MM.1S (cell line): ENCODE data around the gene NCOA1.

ENCODE experiments used
- EZH2 ChIP-seq: fragments of 300-600 bp; sonication (generic); optimal IDR thresholded peaks from 2 replicates; pipeline ENCODE3; 2017; ENCODE audit warnings: low read depth, mild to moderate bottlenecking, antibody characterized with exemption, low read length, mixed read lengths
- TF ChIP-seq, protein P1 (sequence below): fragments of 300-600 bp; sonication (generic); IDR thresholded peaks from 2 replicates; pipeline ENCODE4 v1.5.1; 2016; ENCODE audit warnings: antibody characterized with exemption, low read length, mixed read lengths

DNA sequence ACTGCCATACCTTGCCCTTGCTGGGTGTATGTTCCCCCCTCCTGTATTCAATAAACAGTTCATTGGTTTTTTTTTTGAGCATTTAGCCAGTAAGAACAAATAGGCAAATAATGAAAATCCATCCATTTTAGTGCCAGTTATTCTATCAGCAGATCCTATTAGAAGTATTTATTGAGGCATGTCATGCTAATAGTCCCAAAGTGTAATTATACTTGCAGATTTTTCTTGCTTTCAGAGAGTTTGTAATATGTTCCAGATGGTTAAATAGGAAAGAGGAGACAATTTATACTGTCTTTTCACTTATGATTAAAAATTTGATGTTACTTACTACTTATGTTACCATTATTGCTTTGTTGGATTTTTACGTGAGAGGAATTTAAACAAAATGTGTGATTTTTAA, 127.6 kb downstream of the NCOA1 start:
- TF ChIP-seq EZH2 = no peak
- TF ChIP-seq, protein P1, sequence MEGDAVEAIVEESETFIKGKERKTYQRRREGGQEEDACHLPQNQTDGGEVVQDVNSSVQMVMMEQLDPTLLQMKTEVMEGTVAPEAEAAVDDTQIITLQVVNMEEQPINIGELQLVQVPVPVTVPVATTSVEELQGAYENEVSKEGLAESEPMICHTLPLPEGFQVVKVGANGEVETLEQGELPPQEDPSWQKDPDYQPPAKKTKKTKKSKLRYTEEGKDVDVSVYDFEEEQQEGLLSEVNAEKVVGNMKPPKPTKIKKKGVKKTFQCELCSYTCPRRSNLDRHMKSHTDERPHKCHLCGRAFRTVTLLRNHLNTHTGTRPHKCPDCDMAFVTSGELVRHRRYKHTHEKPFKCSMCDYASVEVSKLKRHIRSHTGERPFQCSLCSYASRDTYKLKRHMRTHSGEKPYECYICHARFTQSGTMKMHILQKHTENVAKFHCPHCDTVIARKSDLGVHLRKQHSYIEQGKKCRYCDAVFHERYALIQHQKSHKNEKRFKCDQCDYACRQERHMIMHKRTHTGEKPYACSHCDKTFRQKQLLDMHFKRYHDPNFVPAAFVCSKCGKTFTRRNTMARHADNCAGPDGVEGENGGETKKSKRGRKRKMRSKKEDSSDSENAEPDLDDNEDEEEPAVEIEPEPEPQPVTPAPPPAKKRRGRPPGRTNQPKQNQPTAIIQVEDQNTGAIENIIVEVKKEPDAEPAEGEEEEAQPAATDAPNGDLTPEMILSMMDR = no peak
